CD4-positive, alpha-beta T cell treated with Interleukin-17A for 1 hour (primary cell): ENCODE measurements around the gene MACIR.

Source experiments
- DNase-seq: peaks from one replicate; pipeline ENCODE4 v3.0.0-alpha.2; 2020

The MACIR gene

GRCh38 chr5:103293719-103294118, 35.2 kb downstream of the MACIR start:
- DNase-seq: no peak

GRCh38 chr5:103294906-103295305, 36.3 kb downstream of the MACIR start:
- DNase-seq: no peak

GRCh38 chr5:103295424-103295823, 36.9 kb downstream of the MACIR start:
- DNase-seq: no peak

- DNase-seq: no peak
These were observed 37.3 kb downstream of the MACIR start for GRCh38 chr5:103295871-103296270.

- DNase-seq: no peak
These were observed 39.6 kb downstream of the MACIR start for GRCh38 chr5:103298117-103298516.

- DNase-seq: no peak
These were observed 40.1 kb downstream of the MACIR start for GRCh38 chr5:103298607-103299188.

- DNase-seq: no peak
These were observed 47.2 kb downstream of the MACIR start for GRCh38 chr5:103305809-103306208.

DNA sequence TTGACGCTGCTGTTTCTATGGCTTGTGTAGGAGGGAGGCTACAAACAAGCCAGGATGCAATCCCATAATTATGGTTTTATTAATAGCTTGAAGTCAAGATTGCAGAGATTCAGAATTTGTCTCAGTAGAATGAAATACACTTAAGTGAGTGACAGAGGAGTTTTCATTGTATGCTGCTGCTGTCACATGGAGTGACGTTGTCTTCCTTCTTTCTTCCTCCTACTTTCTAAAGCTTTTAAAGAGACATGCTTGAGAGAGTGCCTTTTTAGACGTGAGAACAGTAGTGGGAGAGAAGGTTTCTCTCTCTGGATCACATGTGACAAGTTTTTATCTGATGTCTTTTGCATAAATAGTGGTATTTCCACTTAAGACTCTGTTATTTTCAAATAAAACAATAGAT, 48.9 kb downstream of the MACIR start:
- no peak for DNase-seq

- DNase-seq: no peak
These were observed 50.2 kb downstream of the MACIR start for GRCh38 chr5:103308774-103309173.

DNA sequence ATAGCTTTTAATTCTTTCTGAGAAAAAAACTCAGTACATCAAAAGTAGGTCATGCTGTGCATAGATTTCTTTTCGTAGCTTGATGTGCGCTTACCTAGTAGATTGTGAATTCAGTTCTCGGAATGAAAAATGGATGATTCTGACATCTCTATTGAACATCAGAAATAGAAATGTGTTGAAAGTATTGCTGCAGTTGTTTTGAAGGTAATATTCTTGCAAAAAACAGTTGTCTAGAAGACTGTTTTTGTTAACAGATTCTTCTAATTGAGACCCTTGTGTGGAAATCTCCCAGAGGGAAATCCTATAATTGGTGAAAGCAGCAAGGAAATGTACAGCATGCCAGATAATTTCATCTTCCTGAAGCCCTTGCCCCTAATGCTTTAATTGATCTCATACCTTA, 54.5 kb downstream of the MACIR start:
- DNase-seq: no peak

DNA sequence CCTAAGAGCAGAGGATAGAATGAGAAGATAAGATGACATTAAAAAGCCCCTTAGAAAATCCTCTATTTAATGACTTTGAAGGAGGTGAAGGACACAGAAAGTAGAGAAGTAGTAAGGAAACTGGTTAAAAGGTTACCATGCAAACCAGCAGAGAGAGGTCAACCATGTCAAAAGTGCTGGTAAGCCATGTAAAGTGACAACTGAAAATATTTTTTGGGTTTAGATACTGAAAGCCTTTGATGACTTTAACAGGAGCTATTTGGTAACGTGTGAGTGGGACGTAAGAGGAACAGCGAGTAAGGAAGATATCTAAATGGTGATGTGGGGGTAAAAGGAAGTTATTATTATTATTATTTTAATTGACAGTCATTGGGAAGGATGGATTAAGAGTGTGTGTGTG, 56.9 kb downstream of the MACIR start:
- no peak for DNase-seq

GRCh38 chr5:103327451-103327850, 68.9 kb downstream of the MACIR start:
- no peak for DNase-seq

DNA sequence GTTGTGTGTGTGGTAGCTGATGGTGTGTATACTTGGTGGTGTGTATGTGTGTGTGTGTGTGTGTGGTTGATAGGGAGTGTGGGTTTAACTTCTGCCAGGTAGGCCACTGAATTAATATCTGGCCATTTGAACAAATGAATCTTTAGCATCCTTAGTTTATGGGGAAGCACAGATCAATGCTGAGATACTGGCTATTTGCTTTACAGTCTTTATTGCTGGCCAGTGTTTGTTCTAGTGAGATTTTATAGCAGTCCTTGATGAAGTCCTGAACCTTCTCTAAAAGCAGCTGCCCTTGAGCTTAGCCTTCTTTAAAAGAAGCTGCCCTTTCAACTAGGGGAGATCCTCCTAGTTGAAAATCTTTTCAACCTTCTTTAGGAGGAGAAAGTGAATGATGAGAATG, 69.3 kb downstream of the MACIR start:
- no peak for DNase-seq
